Activated CD8-positive, alpha-beta T cell treated with anti-CD3 and anti-CD28 coated beads for 36 hours (primary cell): Measurements from ENCODE around the gene PGM1. TPM values are rescaled to one million over a fixed set of nuclear protein-coding genes. Genes with fewer than 3 reads are reported as not detected.

Experiments used
- ATAC-seq: fragments of 200-7000 bp; cut with Tn5 transposase; one replicate; pipeline ENCODE4 v1.10.0; 2021; ENCODE audit warnings: mild to moderate bottlenecking, moderate library complexity
- CTCF ChIA-PET: fragments of 350-600 bp; sonication (Branson Sonifier 250); formaldehyde crosslinking; loops from one replicate; lab custom pipeline; 2021; ENCODE audit warnings: antibody characterized with exemption; lab: Charles Lee
- POLR2A ChIA-PET: fragments of 350-600 bp; sonication (Branson Sonifier 250); formaldehyde crosslinking; loops from one replicate; lab custom pipeline; 2021; ENCODE audit warnings: antibody characterized with exemption; lab: Charles Lee
- DNase-seq: peaks from one replicate; pipeline ENCODE4 v3.0.0-alpha.2; 2020
- H3K27ac Mint-ChIP-seq: one replicate; pipeline ENCODE4 v1.8.0; 2021; ENCODE audit warnings: mild to moderate bottlenecking, mixed read lengths
- H3K27me3 Mint-ChIP-seq: one replicate; pipeline ENCODE4 v1.8.0; 2021; ENCODE audit warnings: mixed read lengths
- H3K36me3 Mint-ChIP-seq: one replicate; pipeline ENCODE4 v1.8.0; 2021; ENCODE audit warnings: low read depth, mixed read lengths
- H3K4me1 Mint-ChIP-seq: one replicate; pipeline ENCODE4 v1.8.0; 2021; ENCODE audit warnings: low read depth, mixed read lengths
- H3K4me3 Mint-ChIP-seq: one replicate; pipeline ENCODE4 v1.8.0; 2021; ENCODE audit warnings: mild to moderate bottlenecking, moderate library complexity, mixed read lengths
- H3K9me3 Mint-ChIP-seq: one replicate; pipeline ENCODE4 v1.8.0; 2021; ENCODE audit warnings: mixed read lengths
- CTCF ChIP-seq: fragments of 200-600 bp; IDR thresholded peaks from one replicate; pipeline ENCODE4 v1.8.0; 2022; ENCODE audit warnings: antibody characterized with exemption, mild to moderate bottlenecking
- intact Hi-C: fragments of 100-400 bp; cut with micrococcal nuclease; formaldehyde crosslinking; loops from one replicate; pipeline ENCODE4 v1.10.0; 2022
- total RNA-seq, 2 experiments: library from RNA; stranded (reverse); gene quantifications; one replicate each; pipeline ENCODE4 v1.2.3, GENCODE V29; 2021

The PGM1 gene
- total RNA-seq, 2 experiments from 2014 or later: 47.4 to 48.9 TPM

DNA sequence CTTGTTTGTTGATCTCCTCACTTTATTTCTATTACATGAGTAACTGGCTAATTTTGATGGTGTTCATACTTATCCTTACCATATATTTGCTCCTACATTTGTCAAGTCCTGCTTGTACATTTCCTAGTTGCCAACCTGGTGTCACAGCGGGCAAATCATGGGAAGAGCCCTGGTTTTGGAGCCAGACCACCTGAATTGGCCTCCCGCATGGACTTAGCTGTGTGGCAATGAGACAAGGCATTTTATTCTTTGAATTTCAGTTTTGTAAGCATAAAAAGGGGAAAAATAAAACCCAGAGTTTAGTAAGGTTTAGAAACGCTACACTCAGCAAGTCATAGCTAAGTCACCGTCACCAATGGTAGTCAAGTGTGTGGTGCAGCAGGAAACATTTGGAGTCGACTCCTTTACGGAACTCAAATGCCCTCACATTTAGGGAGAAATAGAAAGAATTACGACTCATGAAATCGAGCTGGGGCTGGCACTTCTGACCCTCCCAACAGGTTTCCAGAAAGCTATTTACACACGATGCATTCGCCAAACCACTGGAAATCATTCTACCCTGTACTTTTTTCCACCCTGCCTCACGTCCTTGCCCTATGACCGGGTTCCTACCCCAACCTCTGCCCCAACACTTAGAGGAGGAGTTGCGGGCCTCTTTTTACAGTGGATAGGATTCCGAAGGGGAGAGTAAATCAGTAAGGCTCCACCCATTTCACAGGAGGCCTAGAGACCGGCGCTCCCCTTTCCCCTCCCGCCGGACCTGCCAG lies 492 bp upstream of the PGM1 start:
- ChIA-PET POLR2A (interaction anchor here (0.9 to 1.2 kb wide), 2 partner anchors 25 to 71 kb away, joined by 3 to 5 read pairs; no protein-coding TSS in a partner anchor), CTCF (interaction anchor here (0.9 to 1.4 kb wide), 2 partner anchors 16 to 55 kb away, joined by 3 to 5 read pairs; no protein-coding TSS in a partner anchor)
- Mint-ChIP-seq H3K36me3 (peaks cover 35% of the 10 kb centered on the region), H3K27ac (peak overlapping the region; percentile 96), H3K27me3 (no peaks in the 10 kb centered on the region), H3K9me3 (no peaks in the 10 kb centered on the region), H3K4me1 (peaks cover 32% of the 10 kb centered on the region), H3K4me3 (peak overlapping the region; percentile 96)
- ATAC-seq (peak; percentile 55), DNase-seq (peak; percentile 58)
- intact Hi-C loops: no loop called here
- no peak for TF ChIP-seq CTCF

DNA sequence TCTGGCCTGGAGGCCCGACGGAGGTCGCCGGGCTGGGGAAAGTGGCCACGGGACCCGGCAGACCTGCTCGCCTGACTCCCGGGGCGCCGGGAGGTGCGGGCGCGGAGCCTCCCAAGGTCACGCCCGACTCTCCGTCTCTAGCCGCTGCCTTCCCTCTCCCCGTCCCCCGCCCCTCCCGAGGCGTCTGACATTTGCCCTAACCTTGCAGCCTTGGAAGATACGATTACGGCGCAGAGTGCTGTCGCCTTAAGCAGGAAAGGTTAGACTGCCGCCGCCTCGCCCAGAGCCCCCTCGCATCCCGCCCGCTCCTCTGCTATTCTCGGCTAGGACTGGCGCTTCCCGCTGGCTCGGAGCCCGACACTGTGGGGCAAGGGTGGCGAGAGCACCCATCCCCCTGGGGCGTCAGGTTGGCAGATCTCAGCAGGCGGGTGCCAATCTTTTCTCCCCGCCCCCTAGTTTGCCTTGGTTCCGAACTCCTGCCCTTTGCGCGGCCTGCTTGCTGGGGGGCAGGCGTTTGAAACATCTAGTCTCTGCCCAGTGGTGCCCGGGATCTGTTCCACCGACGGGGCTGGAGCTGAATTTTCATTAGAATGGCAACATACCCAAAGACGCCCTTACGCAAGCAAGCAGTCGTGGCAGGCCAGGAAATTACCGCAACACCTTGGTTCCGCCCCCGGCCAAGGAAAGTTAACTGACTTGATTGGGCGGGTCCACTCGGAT lies 835 bp downstream of the PGM1 start:
- Mint-ChIP-seq H3K4me3 (peak overlapping the region; percentile 96), H3K27me3 (no peaks in the 10 kb centered on the region), H3K4me1 (peaks cover 27% of the 10 kb centered on the region), H3K9me3 (no peaks in the 10 kb centered on the region), H3K27ac (peak overlapping the region; percentile 98), H3K36me3 (peaks cover 30% of the 10 kb centered on the region)
- intact Hi-C loops: no loop called here
- ATAC-seq: peak; percentile 63
- ChIA-PET POLR2A (interaction anchor here (0.6 to 1.2 kb wide), 3 partner anchors 26 to 1673 kb away, joined by 3 to 5 read pairs (median 4); no protein-coding TSS in a partner anchor), CTCF (interaction anchor here (1.4 kb wide), 1 partner anchor 56 kb away, joined by 5 read pairs; no protein-coding TSS in a partner anchor)
- DNase-seq: peak; percentile 90
- TF ChIP-seq CTCF: no peak

DNA sequence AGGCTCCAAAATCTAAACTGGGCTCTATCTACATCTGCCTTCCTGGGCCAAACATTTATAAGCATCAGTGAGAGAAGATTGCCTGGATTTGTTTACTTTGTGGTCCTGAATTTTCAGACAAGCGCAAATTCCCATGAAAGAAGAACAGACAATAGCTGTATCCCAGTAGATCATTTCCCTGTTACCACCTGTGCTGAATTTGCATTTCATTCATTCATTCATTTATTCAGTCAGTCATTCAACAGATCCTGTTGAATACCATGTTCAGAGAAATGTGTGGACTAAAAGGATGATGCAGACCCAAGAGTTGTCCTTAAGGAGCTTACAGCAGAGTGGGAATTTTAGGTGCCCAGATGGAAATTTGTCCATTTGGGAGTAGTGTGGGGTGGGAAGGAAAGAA lies 2.2 kb downstream of the PGM1 start:
- ChIA-PET CTCF (no interaction called here), POLR2A (interaction anchor here (0.6 kb wide), 1 partner anchor 64 kb away, joined by 3 read pairs; no protein-coding TSS in a partner anchor)
- H3K27ac Mint-ChIP-seq: no peak overlapping the region
- ATAC-seq (no peak), DNase-seq (no peak)
- peak overlapping the region; percentile 41 for H3K4me3 Mint-ChIP-seq
- peaks cover 34% of the 10 kb centered on the region for H3K36me3 Mint-ChIP-seq
- no peaks in the 10 kb centered on the region for H3K27me3 Mint-ChIP-seq
- intact Hi-C loops: no loop called here
- TF ChIP-seq CTCF: no peak
- H3K9me3 Mint-ChIP-seq: no peaks in the 10 kb centered on the region
- peaks cover 27% of the 10 kb centered on the region for H3K4me1 Mint-ChIP-seq

DNA sequence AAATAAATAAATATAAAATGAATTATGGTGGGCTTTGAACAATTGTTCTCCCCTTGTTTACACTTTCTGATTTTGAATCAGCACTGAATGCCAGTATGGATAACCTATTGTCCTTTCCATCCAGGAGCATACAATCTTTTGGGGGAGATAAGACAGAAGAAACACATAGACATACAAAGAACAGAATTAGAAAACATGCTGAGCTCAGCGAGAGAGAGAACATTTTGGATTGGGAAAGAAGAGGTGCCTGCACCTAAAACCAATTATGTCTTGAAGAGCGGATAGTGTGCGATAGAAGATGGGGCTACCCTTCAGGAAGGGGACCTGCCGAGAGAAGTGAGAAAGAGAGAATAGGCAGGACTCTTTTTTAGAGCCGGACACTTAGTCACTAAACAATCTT lies 6.6 kb downstream of the PGM1 start:
- H3K4me1 Mint-ChIP-seq: peaks cover 13% of the 10 kb centered on the region
- no peak overlapping the region for H3K27ac Mint-ChIP-seq
- peaks cover 21% of the 10 kb centered on the region for H3K36me3 Mint-ChIP-seq
- ATAC-seq: no peak
- CTCF ChIA-PET: no interaction called here
- POLR2A ChIA-PET: no interaction called here
- H3K4me3 Mint-ChIP-seq: no peak overlapping the region
- intact Hi-C loops: no loop called here
- DNase-seq: no peak
- no peaks in the 10 kb centered on the region for H3K9me3 Mint-ChIP-seq
- H3K27me3 Mint-ChIP-seq: no peaks in the 10 kb centered on the region
- TF ChIP-seq CTCF: no peak
